ENCODE results near the gene FAM236C.
"Not testable (repeated sequence)": the region's sequence is repeated elsewhere in the genome, so short reads cannot be mapped to it uniquely, and the experiment has no call there.

Gene FAM236C

DNA sequence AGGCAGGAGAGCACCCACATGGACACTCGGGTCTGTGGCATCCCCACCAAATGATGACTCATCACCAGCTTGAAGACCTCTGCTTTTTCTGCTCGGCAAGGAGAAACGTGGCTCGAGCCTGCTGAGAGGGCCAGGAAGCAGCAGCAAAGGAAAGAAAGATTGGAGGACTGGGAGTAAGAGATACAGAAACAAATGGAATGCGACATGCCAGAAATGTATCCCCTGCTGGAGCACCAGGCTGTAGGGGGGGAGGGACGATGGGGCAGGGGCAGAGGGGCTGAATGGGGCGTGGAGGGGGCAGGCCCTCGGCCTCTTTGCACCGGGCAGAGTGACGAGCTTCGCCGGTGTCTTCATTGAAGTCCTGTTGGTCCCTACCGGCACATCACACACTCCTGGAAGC, at the start of gene FAM236C:
TSS of gene FAM236C (plus strand) at position 301 of the 400 bp plus-strand sequence. CDS start 100 bp downstream, outside the sequence.
- not testable (repeated sequence) for DNase-seq (ENCODE audit: low read depth in 2 of 2)

DNA sequence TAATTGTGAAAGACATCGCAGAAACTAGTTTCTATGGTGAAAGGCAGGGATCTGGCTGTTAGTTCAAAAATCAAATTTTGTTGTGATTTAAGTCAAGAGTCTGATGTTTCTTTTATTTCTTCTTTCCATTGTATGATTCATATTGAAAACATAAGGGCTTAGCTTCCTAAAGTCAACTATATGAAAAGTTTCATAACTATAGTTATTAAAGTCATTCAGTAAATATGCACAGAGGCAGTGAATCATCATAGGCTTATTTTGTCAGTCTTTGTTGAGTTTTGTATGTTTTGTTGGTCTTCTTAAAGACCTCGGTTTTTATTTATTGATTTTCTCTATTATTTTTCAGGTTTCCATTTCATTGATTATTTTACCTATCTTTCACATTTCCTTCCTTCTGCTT, 29.5 kb upstream of the FAM236C start:
- not testable (repeated sequence) for DNase-seq (ENCODE audit: low read depth in 2 of 2)

DNA sequence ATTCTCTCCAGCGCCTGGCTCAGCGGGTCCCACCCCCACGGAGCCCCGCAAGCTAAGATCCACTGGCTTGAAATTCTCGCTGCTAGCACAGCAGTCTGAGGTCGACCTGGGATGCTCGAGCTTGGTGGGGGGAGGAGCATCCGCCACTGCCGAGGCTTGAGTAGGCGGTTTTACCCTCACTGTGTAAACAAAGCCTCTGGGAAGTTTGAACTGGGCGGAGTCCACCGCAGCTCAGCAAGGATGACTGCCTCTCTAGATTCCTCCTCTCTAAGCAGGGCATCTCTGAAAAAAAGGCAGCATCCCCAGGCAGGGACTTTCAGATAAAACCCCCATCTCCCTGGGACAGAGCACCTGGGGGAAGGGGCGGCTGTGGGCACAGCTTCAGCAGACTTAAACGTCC, 22.7 kb upstream of the FAM236C start:
- not testable (repeated sequence) for DNase-seq (ENCODE audit: low read depth in 2 of 2)

DNA sequence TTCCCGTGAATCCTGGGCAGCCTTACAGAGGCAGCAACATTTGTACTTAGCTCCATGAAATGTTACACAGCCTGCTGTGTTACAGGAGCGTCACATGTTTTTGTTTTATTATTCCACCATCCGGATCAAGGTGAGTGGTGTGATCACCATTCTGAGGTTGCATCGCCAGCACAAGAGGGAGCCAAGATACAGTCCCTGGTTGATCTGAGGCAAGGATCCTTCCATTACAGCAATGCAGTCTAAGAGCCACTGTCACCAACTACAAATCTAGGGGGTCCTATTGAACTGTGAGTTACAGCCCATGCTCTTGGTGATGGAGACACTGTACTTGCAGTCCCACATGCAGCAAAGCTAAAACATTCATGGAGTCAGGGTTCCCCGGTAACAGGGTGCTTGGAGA, 3.7 kb downstream of the FAM236C start:
- DNase-seq (ENCODE audit: low read depth in 2 of 2) = not testable (repeated sequence)

DNA sequence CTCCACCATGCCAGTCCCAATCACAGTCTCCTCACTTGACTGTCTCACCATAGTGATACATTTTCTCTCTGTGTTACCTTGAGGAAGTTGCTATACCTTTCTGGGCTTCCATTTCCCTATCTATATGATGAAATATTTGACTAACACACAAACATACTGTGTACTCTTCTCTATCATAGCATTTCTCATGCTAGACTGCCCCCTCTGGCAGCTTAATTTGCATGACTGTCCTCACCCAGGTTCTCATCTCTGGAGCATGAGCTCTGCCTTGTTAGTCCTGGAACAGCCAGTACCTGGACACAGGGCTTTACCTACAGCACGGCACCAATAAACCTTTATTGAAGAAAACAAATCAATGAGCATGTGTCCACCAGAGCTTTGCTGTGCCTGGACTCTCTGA, 19.9 kb downstream of the FAM236C start:
- DNase-seq (ENCODE audit: low read depth in 2 of 2) = not testable (repeated sequence)

DNA sequence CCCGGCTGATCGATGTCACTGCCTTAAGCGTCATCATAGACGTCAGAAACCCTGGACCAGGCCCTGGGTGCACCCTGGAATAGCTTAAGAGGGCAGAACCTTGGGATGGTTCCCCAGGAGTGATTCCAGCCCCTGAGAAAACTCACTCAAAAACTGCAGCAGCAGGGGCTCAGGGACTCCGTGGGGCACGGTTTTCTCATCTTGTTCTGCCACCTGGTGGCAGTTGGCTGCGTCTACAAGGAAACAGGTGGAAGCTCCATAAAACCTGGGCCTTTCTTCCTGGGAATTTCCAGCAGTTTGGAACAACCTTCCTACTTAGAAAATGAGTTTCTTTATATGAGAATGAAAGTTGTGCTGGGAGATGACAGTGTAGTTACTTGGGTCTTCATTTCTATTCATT, 24.0 kb downstream of the FAM236C start:
- DNase-seq (ENCODE audit: low read depth in 2 of 2) = not testable (repeated sequence)

GRCh38 chrX:72936882-72937455, 24.6 kb downstream of the FAM236C start:
- not testable (repeated sequence) for DNase-seq (ENCODE audit: low read depth in 2 of 2)

GRCh38 chrX:72937906-72938305, 25.5 kb downstream of the FAM236C start, which contains the start of gene FAM236A:
Gene FAM236A (plus strand): TSS chrX:72938206. CDS start chrX:72938263, 57 bp downstream.
- DNase-seq (ENCODE audit: low read depth in 2 of 2) = not testable (repeated sequence)

GRCh38 chrX:72942272-72942671, 29.9 kb downstream of the FAM236C start:
- not testable (repeated sequence) for DNase-seq (ENCODE audit: low read depth in 2 of 2)

DNA sequence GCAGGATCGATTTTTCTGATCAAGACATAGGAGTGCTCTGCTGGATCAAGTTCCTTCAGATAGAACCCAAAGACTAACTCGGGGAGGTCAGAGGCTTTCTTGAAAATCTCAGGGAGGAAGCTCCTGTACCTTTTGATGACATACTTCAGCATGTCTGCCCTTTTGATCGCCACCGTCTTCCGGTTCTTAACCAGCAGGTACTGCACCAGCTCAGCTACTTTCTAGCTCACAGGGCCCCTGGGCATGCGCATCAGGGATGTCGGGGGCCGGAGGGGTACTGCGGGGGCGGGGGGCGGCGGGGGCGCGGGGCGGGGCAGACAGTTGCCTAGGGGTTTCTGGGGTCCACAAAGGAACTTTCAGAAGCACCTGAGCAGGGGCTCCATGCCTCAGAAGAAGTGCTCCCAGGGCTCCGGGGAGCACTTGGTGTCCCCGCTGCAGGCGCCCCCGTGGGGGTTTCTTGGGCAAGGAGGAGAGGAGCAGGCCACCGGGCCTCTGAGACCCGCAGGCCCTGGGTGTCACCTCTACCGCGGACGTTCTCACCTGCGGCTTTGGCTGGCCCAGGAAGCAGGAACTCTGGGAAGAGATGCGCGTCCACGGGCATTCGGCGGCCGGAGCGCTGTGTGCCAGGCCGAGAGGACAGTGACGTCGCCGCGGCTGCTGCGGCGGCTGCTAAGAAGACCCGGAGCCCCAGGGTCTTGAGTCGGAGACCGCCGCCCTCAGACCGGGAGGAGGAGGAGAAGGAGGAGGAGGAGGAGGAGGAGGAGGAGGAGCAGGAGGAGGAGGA, 30.8 kb downstream of the FAM236C start:
- DNase-seq (ENCODE audit: low read depth in 2 of 2) = not testable (repeated sequence)

- not testable (repeated sequence) for DNase-seq (ENCODE audit: low read depth in 2 of 2)
Measured at GRCh38 chrX:72943819-72944169, 31.4 kb downstream of the FAM236C start, which contains the start of gene DMRTC1. Gene DMRTC1 (minus strand): TSS chrX:72943837. CDS start chrX:72875694, 68,143 bp downstream.

DNA sequence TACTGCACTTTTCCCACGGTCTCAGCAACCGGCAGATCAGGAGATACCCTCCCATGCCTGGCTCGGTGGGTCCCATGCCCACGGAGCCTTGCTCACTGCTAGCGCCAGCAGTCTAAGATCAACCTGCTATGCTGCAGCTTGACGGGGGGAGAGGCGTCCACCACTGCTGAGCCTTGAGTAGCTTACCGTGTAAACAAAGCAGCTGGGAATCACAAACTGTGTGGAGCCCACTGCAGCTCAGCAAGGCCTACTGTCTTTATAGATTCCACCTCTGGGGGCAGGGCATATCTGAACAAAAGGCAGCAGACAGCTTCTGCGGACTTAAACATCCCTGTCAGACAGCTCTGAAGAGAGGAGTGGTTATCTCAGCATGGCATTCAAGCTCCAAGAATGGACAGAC, 47.6 kb downstream of the FAM236C start:
- DNase-seq (ENCODE audit: low read depth in 2 of 2) = not testable (repeated sequence)
